ENCODE data around the gene SPIN2B.
"Not testable (repeated sequence)": the region's sequence is repeated elsewhere in the genome, so short reads cannot be mapped to it uniquely, and the experiment has no call there.

DNA sequence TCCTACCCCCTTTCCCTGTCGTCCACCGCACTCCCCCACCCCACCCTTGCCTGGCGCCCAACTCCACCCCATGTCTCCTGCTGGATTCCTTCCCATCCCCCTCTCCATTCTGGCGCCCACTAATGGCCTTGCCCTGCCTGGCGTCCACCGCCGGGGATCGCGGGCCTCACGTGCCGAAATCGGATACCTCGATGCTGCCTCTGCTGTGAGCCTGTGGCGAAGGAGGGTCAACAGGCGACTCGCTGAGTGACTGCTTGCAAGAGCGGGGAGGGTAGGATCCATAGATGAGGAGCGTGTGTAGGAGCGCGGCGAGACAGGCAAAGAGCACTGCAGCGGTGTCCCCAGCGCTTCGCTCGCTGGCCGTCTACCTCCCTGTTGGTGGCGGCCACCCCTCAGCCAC lies 15.7 kb upstream of the SPIN2B start, which contains the start of gene SPIN2A:
- not testable (repeated sequence) for TF ChIP-seq CTCF (IDR thresholded peaks at IDR 0.05; ENCODE audit: extremely low read depth in 1 of 2, insufficient read depth in 1 of 2, low read depth in 1 of 2, low read length in 2 of 2); POLR2AphosphoS5 (IDR thresholded peaks at IDR 0.05; ENCODE audit: insufficient read depth, low read depth, low read length); EZH2 (IDR thresholded peaks at IDR 0.05; ENCODE audit: borderline replicate concordance, low read depth, low read length, severe bottlenecking); POLR2A (IDR thresholded peaks at IDR 0.05; ENCODE audit: low read depth, low read length); GATA2 (IDR thresholded peaks at IDR 0.05; ENCODE audit: insufficient read depth, insufficient read length, low read depth, low read length); MYC (IDR thresholded peaks at IDR 0.05; ENCODE audit: low read depth, low read length); JUN (IDR thresholded peaks at IDR 0.05; ENCODE audit: borderline replicate concordance, insufficient read depth, insufficient read length, low read depth); FOS (IDR thresholded peaks at IDR 0.05; ENCODE audit: borderline replicate concordance, insufficient read depth, low read length)
- TF ChIP-seq, protein P1, sequence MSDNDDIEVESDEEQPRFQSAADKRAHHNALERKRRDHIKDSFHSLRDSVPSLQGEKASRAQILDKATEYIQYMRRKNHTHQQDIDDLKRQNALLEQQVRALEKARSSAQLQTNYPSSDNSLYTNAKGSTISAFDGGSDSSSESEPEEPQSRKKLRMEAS (IDR thresholded peaks at IDR 0.05; ENCODE audit: insufficient read depth, insufficient read length), result not testable (repeated sequence)
